Kidney tubule cell (primary cell): ENCODE data around the gene THOC6.

Source experiments
- DNase-seq: peaks from one replicate; pipeline ENCODE4 v3.0.0-alpha.2; 2018; ENCODE audit warnings: low spot score

Gene THOC6

GRCh38 chr16:2991566-2992261 lies 32.1 kb upstream of the THOC6 start:
- no peak for DNase-seq

DNA sequence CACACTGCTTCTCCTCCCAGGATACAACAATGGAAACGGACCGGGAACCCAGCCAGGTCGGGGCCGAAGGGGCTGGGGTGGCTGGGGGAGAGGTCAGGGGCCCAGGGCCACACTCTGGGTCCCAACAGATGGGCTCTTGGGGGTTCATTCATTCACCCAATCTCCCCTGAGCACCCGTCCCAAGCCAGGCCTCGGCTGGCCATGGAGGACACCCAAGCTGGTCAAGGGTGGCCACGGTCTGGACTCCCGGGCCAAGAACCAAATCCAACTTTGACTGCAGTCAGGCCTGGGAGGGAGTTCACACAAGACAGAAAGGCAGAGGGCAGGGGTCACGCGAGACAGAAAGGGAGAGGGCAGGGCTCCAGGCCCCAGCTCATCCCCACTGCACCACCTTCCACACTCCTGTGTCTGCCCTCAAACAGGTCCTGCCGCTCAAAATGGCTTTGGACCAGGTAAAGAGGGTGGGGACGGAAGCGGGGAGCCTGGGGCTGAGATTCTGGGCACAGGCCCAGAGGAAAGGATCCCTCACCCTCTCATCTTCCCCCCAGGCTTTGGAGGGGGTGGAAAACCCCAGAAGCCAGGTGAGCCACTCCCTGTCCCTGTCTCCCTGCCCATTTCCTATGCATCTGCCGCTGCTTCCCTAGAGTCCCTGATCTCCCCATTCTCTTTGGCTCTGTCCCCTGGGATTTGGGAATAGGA lies 31.3 kb upstream of the THOC6 start:
- no peak for DNase-seq

GRCh38 chr16:2996298-2996697 lies 27.5 kb upstream of the THOC6 start:
- DNase-seq = no peak

DNA sequence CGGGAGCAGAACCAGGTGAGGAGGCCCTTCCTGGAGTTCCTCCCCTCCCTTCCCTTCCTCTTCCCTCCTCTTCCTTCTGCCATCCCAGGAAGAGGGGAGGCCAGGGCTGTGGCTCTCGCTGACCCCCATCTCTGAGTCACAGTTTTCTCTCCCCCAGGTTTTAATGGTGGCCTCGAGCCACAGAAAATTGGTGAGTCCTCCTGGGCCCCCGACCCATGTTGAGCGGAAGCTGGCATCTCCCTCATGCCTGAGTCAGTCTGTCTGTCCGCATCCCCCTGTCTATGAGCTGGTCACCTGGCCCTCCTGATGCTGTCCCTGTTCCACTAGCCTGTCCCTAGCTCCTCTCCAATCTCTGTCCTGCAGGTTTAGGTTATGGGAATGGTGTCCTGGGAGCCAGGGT lies 23.9 kb upstream of the THOC6 start:
- no peak for DNase-seq

- no peak for DNase-seq
These were observed 23.3 kb upstream of the THOC6 start for GRCh38 chr16:3000540-3000939.

DNA sequence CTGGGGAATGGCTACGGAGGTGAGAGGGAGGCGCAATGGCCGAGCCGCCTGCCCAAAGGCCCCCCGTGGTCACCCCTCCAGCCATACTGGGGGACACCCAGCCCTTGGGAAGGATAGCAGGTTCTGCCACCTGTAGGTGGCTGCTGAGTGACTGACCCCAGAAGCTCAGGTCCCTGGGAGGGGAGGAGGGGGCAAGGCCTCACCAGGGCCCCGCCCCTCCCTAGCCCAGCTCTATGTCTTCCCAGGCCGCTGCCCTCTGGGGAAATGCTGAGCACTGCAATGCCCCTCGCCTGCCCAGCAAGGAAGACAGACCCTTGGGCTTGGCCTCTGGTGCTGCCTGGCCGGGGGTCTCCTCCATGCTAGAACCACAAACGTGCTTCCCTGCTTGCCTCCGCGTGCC lies 22.5 kb upstream of the THOC6 start:
- DNase-seq = no peak

DNA sequence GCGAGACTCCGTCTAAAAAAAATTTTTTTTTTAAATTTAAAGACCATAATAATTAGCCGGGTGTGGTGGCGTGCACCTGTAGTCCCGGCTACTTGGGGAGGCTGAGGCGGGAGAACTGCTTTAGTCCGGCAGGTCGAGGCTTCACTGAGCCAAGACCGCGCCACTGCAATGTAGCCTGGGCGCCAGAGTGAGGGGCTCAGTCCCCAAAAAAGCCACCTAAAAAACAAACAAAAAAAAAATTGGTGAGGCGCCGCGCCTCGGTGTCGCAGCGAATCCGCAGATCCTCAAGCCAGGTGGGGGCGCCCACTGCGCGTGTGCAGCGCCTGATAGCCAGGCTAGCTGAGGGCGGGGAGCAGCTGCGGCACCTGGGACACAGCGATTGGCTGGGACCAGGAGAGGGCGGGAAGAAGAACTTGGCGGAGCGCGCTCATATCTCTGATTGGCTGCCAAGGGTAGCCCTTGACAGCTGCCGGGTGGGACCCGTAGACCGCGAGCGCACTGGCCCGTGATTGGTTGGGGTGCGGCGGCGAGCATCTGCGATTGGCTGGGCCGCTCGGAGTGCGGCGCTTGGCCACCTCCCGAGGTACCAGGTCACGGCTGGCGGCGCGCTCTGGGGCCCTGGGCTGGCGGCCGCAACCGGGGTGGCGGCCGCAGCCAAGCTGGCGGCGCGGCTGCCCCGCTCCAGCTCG lies 20.1 kb upstream of the THOC6 start:
- DNase-seq = peak; percentile 99

DNA sequence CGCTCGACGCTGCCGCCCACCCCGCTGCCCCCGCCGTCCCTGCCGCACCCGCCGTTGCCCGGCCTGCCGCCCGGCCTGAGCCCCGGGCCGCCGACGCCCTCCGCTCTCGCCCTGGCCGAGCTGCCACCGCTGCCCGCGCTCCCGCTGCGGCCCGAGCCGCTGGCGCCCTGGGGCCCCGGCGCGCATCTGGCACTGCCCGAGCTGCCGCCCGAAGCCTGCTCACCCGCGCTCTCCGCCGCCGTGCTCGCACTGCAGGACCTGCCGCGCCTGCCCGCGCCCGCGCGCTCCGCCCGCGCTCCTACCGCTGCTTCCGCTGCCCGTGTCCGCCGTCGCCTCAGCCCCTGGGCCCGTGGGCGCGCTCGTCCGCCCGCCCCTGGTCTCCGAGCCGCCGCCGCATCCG lies 19.5 kb upstream of the THOC6 start:
- peak; percentile 35 for DNase-seq

DNA sequence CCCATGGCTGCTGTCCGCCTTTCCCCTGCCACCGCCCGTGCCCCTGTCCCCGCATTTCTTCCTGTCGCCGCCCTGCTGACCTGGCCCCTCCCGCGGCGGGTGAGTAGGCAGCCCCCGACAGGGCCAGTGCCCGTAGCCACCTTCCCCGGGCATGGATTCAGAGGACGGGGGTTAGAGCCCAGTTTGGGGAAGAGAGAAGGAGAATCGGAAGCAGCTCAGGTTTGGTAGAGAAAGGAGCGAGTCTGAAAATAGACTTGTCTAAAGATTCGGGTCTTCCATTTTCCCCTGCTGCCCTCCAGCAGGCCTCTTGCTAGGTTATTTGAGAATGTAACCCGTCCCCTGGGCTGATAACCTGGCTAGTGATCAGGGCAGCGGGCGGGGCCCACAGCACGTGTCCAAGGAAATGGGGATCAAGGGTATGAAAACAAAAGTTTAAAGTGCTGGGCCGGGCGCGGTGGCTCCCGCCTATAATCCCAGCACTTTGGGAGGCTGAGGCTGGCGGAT lies 19.0 kb upstream of the THOC6 start:
- peak; percentile 65 for DNase-seq

GRCh38 chr16:3007059-3007956 lies 16.5 kb upstream of the THOC6 start:
- no peak for DNase-seq

GRCh38 chr16:3007957-3008689 lies 15.7 kb upstream of the THOC6 start:
- DNase-seq = no peak

GRCh38 chr16:3008690-3009037 lies 15.2 kb upstream of the THOC6 start:
- no peak for DNase-seq

GRCh38 chr16:3009568-3010390 lies 14.1 kb upstream of the THOC6 start:
- DNase-seq = peak; percentile 67

DNA sequence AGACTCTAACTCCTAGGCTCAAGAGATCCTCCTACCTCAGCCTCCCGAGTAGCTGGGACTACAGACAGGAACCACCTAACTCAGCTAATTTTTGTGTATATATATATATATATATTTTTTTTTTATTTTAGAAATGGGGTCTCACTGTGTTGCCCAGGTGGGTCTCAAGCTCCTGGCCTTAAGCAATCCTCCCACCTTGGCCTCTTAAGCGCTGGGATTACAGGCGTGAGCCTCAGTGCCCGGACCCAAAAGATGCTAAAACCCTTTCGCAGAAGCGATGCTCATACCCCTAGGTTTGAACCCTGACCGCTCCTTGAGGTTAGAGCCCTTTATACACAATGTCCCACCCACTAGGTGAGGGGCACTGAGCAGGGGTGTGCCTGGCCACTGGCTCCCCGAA lies 13.3 kb upstream of the THOC6 start:
- no peak for DNase-seq

DNA sequence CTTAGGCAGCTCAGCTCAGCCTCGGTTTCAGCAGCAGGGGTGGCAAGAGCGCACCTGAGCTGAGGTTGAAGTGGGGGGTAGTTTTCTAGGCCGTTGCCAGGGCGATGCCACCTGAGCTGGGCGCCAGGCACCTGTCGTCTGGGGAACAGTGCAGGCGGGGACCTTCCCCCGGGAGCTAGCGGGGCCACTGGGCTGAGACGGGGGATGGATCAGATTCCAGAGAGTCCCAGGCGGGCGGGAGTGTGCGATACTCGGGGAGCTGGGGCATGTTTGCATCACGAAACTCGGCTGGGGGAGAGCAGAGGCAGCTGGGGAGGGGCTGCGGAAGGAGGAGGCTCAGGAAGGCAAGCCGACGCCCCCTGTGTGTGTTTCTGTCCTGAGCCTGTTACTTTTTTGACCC lies 11.6 kb upstream of the THOC6 start:
- peak; percentile 48 for DNase-seq

DNA sequence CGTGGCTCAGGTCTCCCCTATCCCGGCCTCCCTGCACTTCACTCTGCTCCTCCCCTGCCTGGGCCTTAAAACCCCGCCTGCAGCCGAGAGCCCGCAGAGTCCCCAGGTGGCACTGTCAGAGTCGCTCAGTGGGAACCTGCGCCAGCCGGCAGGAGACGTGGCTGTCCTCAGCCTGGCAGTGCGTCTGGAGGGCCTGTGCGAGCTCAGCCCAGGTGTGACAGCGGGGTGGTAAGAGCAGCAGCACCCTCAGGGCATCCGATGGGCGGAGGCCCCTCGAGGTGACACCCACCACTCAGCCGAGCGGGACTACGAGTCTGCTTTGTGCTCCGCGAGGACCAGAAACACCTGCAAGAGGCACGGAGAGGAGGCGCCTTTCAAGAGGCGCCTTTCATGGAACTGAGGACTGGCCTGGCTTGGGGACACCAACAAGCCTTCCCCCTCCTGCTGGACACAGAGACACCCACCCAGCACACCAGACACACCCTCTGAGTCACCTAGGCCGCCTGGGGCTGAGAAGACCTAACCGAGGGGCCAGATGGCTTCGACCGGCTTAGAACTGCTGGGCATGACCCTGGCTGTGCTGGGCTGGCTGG lies 10.9 kb upstream of the THOC6 start, which contains the start of gene CLDN9:
TSS of gene CLDN9 (plus strand) at position 96 of the 593 bp plus-strand sequence. CDS start at position 536, 440 bp downstream.
- DNase-seq = peak; percentile 52

DNA sequence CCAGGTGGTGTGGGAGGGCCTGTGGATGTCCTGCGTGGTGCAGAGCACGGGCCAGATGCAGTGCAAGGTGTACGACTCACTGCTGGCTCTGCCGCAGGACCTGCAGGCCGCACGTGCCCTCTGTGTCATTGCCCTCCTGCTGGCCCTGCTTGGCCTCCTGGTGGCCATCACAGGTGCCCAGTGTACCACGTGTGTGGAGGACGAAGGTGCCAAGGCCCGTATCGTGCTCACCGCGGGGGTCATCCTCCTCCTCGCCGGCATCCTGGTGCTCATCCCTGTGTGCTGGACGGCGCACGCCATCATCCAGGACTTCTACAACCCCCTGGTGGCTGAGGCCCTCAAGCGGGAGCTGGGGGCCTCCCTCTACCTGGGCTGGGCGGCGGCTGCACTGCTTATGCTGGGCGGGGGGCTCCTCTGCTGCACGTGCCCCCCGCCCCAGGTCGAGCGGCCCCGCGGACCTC lies 10.3 kb upstream of the THOC6 start:
- peak; percentile 47 for DNase-seq

DNA sequence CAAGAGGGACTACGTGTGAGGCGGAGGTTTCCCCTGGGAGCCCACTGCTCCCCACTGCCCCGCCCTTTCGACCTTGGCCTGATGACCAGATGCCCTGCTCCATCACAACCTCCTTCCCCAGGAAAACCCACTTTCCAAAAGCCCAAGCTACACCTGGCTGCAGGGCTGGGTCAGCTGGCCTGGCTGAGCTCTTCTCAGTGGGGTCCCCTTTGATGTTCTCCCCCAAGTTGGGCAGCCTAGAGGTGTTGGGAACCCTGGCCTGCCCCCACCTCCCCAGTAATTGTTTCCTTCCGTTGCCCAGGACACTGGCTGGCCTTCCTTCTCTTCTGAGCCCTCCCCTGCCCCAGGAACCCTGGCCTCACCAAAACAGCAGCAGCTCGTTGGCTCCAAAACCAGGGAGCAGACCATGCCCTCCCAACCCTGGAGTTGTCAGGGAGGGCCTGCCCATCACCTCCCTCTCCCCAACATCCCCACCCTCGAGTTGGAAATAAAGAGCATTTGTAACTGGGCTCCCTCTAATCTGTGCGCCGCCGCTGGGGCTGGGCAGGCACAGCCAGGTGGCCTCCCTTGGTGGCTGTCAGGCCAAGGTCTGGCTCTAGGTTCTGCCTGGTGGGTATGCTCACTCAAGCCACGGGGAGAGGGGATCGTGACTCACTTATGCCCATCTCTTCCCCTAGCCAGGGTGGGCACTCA lies 9.7 kb upstream of the THOC6 start:
- no peak for DNase-seq

DNA sequence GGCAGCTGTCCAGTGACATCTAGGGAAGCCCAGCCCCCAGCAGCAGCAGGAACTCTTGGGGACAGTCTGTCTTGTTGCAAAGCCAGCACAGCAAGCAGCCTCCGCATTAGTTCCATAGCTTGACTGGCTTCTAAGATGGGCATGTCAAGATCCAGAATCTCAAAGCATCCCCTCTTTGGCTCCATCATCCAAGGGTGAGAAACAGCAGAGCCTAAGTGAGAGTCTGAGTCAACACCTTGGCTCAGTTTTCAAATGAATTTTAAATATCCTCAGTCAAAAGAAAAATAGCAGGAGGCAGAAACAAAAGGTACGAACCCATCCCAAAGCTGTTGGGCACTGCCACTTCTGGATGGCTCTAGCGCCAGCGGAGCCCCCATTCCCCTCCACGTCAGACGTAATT lies 8.9 kb upstream of the THOC6 start:
- no peak for DNase-seq
